Measurements from ENCODE around the gene HIRA. TPM values are rescaled to one million over a fixed set of nuclear protein-coding genes. Genes with fewer than 3 reads are reported as not detected.

HIRA gene
- total RNA-seq, 4 donors from 2014 or later, result 63.8 to 139 (median 107) TPM

DNA sequence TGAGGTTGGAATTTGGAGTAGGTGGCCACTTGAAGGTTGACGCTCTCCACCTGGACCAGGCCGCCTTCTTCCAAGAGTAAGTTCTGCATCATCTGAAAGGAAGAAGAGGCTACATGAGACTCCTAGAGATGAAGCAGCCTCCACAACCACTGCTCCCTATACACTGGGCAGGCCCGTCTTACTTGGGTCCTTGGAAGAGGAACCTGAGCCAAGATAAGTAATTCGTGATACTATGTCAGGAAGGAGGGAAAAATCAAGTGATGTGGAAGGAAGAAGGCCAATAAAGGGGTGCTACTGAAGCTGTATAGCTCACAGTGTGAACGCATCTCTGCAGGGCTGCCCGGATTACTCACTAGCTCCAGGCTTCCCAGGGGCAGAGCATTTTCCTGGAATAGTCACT lies 36.4 kb upstream of the HIRA start:
- 93 to 94% methylated on average over 6 of the region's 6 CpGs for WGBS, 2 donors
- H3K4me3 ChIP-seq (replicated peaks in 1 of 3), result no peak overlapping the region
- no peak overlapping the region for H3K27ac ChIP-seq
- peaks cover 73 to 82% of the 10 kb centered on the region in 2 donors for H3K36me3 ChIP-seq
- intact Hi-C loops (cut with DNase I), result no loop called here
- no peaks in the 10 kb centered on the region for H3K4me1 ChIP-seq
- no peaks in the 10 kb centered on the region for H3K27me3 ChIP-seq
- TF ChIP-seq POLR2A (IDR thresholded peaks at IDR 0.05), result no peak
- TF ChIP-seq, protein P1, sequence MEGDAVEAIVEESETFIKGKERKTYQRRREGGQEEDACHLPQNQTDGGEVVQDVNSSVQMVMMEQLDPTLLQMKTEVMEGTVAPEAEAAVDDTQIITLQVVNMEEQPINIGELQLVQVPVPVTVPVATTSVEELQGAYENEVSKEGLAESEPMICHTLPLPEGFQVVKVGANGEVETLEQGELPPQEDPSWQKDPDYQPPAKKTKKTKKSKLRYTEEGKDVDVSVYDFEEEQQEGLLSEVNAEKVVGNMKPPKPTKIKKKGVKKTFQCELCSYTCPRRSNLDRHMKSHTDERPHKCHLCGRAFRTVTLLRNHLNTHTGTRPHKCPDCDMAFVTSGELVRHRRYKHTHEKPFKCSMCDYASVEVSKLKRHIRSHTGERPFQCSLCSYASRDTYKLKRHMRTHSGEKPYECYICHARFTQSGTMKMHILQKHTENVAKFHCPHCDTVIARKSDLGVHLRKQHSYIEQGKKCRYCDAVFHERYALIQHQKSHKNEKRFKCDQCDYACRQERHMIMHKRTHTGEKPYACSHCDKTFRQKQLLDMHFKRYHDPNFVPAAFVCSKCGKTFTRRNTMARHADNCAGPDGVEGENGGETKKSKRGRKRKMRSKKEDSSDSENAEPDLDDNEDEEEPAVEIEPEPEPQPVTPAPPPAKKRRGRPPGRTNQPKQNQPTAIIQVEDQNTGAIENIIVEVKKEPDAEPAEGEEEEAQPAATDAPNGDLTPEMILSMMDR (IDR thresholded peaks at IDR 0.05), result no peak
- DNase-seq, result no peak
- no peaks in the 10 kb centered on the region for H3K9me3 ChIP-seq

DNA sequence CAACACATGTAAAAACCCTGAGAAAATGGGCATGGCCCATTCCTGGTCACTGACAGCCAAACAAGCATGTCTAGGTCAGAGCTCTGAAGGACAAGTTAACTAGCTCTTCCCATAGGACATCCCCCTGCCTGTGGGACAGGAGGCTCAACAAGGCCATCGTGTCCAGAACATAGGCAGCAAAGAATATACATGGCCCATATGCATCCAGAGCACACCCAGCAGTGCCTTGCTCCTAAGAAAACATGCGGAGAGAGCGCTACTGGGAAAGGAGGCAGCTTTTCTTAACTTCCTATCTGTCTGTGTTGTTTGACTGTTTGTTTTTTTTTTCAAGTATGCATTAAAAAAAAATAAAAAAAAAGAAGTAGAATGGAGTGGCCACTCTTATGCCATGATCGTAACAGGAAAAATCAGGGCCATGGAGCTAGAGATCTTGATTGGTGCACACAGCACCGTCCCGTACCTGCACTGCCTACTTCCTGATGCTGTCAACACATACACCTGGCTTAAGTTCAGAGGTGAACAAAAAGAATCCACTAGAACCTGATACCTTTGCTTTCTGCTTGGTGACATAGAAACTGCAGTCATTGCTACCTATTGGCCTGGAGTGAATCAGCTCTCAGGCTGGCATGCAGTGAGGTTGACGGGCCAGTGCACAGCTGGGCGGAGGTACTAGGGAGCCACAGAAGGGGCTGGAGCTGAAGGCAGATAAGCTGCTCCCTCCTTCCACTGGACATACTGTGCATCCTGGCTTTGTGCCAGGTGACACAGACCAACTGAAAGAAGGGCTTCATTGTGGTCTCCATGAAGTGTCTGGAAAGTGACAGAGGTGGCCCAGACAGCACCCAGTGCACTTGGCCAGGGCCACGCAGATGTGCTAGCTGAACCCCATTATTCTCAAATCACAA lies 35.6 kb upstream of the HIRA start:
- Histone ChIP-seq H3K36me3 (peaks cover 67 to 75% of the 10 kb centered on the region in 2 donors), H3K9me3 (no peaks in the 10 kb centered on the region), H3K27me3 (no peaks in the 10 kb centered on the region), H3K4me1 (no peaks in the 10 kb centered on the region), H3K4me3 (replicated peaks in 1 of 3) (no peak overlapping the region), H3K27ac (no peak overlapping the region)
- WGBS, 2 donors, result 94 to 95% methylated on average over 9 of the region's 9 CpGs
- TF ChIP-seq POLR2A (IDR thresholded peaks at IDR 0.05), result no peak
- TF ChIP-seq, protein P1 (IDR thresholded peaks at IDR 0.05), result no peak
- intact Hi-C loops (cut with DNase I), result no loop called here
- no peak for DNase-seq

DNA sequence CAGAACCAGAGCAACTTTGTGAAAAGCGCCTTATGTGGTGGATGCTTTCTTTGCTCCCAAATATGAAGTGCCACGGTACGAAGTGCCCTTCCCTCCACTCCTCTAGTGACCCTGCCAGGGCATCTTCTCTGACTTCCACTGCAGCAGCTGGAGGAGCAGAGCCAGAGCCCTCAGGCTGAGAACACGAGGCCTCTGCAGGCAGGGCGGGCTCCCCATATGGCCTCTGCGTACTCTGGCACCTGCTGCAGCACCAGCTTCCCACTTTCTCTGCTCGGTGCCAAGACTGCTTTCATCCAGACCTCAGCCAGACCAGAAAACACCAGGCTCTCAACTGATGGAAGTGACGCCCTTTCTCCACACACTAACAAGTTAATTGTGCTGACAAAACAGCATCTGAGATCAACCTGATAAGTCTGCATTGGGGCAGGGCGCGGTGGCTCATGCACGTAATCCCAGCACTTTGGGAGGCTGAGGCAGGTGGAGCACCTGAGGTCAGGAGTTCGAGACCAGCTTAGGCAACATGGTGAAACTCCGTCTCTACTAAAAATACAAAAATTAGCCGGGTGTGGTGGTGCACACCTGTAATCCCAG lies 34.7 kb upstream of the HIRA start:
- H3K36me3 ChIP-seq, result peaks cover 60 to 70% of the 10 kb centered on the region in 2 donors
- H3K27me3 ChIP-seq, result no peaks in the 10 kb centered on the region
- intact Hi-C loops (cut with DNase I), result no loop called here
- no peak overlapping the region for H3K27ac ChIP-seq
- 85 to 91% methylated on average over 14 of the region's 14 CpGs for WGBS, 2 donors
- DNase-seq, result no peak
- H3K4me3 ChIP-seq (replicated peaks in 1 of 3), result no peak overlapping the region
- H3K9me3 ChIP-seq, result no peaks in the 10 kb centered on the region
- H3K4me1 ChIP-seq, result no peaks in the 10 kb centered on the region
- TF ChIP-seq, protein P1 (IDR thresholded peaks at IDR 0.05), result no peak
- no peak for TF ChIP-seq POLR2A (IDR thresholded peaks at IDR 0.05)

DNA sequence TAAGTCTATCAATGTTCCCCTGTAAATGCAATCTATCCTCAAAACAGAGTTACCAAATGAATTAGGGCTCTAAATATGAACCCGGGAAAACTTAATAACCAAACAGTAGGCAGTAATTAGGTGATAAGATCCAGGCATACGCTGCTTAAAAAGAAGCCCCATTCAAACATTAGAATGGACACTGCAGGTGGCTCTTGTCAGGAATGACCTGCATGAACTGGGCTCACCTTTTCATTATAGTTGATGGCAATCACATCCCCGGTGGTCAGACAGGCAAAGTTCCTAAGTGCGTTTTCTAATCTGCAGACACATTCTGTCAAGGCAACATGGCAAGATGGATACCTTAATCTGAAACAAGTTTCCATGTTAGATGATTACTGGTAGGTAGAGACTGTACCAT lies 33.4 kb upstream of the HIRA start:
- whole genome bisulfite sequencing, 2 donors, result 90 to 94% methylated on average over 4 of the region's 4 CpGs
- no peak for DNase-seq
- peaks cover 47 to 64% of the 10 kb centered on the region in 2 donors for H3K36me3 ChIP-seq
- H3K9me3 ChIP-seq, result no peaks in the 10 kb centered on the region
- H3K4me3 ChIP-seq (replicated peaks in 1 of 3), result no peak overlapping the region
- TF ChIP-seq POLR2A (IDR thresholded peaks at IDR 0.05), result no peak
- TF ChIP-seq, protein P1 (IDR thresholded peaks at IDR 0.05), result no peak
- no peak overlapping the region for H3K27ac ChIP-seq
- intact Hi-C loops (cut with DNase I), result no loop called here
- H3K27me3 ChIP-seq, result no peaks in the 10 kb centered on the region
- H3K4me1 ChIP-seq, result no peaks in the 10 kb centered on the region

DNA sequence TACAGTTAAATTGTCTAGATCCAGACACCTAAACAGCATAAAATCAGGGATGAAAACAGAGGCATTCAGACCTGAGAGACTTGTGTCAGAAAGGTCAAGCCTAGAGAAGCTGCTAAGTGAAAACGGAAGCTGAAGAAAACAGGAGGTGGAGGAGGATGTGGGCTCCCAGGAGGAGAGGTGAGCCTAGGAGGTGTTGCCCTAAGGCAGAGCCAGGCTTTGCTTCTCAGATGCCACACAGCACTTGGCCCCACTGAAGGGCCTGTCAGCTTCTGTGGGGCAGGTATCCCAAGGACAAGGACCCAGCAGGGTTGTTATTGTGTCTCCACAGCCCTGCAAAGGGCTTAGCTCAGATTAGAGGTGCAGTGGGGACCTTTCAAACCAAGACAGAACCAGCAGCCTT lies 33.0 kb upstream of the HIRA start:
- Histone ChIP-seq H3K27ac (no peak overlapping the region), H3K36me3 (peaks cover 43 to 61% of the 10 kb centered on the region in 2 donors), H3K9me3 (no peaks in the 10 kb centered on the region), H3K4me3 (replicated peaks in 1 of 3) (no peak overlapping the region), H3K27me3 (no peaks in the 10 kb centered on the region), H3K4me1 (no peaks in the 10 kb centered on the region)
- intact Hi-C loops (cut with DNase I), result no loop called here
- 87 to 89% methylated on average over 1 of the region's 1 CpG for WGBS, 2 donors
- DNase-seq, result no peak
- TF ChIP-seq POLR2A (IDR thresholded peaks at IDR 0.05), result no peak
- TF ChIP-seq, protein P1 (IDR thresholded peaks at IDR 0.05), result no peak

Measured in thyroid gland (tissue), 4 donors.